GM12872 (cell line): ENCODE results near the gene CACNA1C.

Experiments
- CTCF ChIP-seq: IDR thresholded peaks from 3 replicates; pipeline ENCODE4 v1.5.1; 2011; ENCODE audit warnings: low read depth, mild to moderate bottlenecking, low read length, moderate library complexity; ENCODE audit not compliant: insufficient read depth

Gene CACNA1C

DNA sequence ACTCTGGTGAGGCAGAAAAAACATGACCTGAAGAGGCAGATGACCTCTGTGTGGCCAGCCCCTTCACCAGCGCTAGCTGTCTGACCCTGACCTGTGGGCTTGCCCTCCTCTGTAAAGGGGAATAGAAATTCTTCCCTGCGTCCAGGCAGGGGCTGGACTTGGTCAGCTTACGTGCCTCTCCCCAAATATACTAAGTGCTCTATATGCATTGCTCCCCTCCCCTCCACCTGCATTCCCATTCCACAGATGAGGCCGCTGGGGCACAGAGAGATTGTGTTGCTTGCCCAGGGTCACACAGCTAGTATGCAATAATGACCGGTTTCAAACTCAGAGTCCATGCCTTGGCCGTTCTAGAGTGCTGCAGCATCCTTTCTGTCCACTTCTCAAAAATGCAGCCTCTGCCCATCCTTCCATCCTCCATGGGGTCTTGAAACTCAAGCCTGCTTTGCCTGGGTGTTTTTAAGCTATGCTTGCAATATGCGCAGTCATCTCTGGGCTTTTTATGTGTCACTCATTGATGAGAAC lies 303.9 kb downstream of the CACNA1C start:
- no peak for TF ChIP-seq CTCF

GRCh38 chr12:2358986-2359658 lies 306.3 kb downstream of the CACNA1C start:
- TF ChIP-seq CTCF = no peak

DNA sequence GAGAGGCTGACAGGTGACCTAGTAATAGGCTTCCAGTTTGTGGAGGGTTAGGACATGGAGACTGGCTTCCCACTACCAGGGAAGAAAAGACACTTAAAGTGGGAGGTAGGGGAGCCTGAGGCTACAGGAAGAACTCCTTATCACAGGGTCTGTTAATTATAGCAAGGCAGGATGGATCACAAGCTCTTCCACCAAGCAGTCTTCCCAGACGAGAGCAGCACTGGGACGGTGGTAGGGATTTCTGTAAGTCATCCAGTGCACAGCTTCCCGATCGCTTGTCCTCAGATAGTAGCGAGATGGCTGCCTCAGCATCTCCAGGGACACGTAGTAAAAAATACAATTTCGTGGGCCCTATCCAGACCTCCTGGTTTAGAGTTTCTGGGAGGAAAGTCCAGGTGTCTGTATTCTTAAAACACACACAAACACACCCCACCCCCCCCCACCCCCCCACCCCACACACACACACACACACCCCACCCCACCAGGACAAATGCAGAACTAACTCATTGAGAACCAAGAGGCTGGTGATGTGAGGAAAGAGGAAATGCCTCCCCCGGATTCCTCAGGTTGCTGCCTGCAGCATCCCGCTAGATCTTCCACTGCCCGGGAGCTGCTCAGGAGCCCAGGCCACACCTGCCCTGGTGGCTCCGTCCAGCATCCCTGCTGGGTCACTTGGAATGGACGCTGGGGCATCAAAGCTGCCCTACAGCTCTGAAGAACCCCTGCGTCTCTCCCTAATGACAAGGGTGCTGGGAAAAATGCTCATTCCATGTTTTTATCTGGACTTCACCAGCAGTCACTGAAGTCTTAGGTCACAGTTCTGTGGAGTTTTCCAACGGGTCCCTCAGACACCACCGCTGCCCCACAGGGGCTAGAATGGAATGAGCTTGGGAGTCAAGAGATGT lies 307.2 kb downstream of the CACNA1C start:
- no peak; the same call in 2 of the 3 replicates for TF ChIP-seq CTCF

DNA sequence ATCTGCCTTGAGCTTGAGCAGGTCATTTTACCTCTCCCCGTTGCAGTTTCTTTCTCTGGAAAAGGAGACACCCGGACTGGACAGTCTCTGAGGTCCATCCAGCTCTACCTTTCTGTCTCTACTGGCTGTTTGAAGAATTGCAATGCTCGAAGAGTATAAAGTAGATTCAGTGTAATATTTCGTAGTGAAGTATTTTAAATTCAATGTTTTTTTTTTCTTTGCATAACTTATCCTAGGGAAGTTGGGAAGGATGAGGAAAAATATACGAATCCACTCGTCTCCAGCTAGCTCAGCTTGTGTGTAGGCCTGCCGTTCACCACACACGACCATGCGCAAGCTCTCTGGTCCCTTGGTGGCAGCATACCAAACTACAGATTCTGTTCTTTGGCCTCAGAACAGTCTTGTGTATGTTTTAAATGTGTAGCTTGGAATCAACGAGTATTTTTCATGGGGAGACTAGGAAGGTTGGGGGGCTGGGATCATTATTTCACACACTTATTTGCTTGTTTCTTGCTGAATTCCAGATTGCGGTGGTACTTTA lies 307.9 kb downstream of the CACNA1C start:
- peak; percentile 41; the same call in 2 of the 3 replicates for TF ChIP-seq CTCF

DNA sequence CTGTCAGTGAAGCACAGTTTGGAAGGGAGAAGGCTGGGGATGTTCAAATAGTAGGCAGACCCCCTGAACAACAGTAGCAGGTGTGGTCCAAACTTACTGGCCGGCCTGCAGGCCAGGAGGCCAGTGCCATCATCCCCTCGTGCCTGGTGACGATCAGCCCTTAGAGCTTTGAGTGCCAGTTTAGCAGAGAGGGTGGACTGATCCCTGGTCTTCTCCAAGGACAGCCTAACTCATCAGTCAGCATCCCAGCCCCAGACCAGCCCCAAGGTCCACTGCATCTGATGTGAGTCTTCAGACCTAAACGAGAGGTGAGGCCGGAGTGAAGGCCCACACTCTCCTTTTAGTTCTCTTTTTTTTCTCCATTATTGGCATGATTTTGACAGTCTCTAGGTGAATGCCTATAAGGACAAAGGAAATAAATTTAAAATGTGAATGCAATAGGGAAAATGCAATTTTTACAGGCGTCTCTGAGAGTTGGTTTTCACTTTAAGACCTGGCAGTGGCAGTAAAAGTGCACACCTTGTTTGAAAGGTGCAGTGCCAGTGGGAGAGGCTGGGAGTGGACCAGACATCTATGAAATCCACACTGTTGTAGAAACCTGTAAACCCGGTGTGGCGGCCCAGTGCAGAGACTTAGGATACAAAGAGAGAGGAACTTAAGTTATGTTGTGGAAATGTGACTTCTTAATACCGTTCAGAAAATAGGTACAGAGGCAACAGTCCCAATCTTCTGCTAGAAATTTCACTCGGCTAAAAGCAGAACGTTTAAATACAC lies 311.2 kb downstream of the CACNA1C start:
- no peak for TF ChIP-seq CTCF

DNA sequence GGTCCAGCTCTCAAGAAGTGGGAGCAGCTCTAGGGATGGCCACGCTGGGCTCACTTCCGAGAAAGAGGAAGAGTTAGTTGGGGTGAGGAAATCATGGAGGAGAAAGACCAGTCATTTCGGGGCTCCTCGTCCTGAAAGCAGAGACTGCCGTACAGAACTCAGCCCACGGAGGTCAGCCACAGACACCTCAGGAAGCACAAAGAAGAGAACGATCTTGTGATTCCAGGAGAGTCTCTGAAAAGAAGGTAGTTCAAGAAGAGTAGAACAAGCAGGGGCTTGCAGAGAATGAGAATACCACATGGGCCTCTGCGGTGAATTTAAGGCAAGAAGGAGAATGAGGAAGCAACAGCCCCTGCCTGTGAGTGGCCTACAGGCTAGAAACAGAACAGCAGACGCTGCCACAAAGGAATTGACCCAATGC lies 311.9 kb downstream of the CACNA1C start:
- no peak for TF ChIP-seq CTCF
